Right lung (tissue), 5 donors: ENCODE measurements around the gene FEV. TPM values are rescaled to one million over a fixed set of nuclear protein-coding genes. Genes with fewer than 3 reads are reported as not detected.

Experiments used
- DNase-seq, 2 donors: peaks; one replicate each; pipeline ENCODE4 v3.0.0-alpha.2; 2013
- polyA plus RNA-seq, 5 donors: library from polyadenylated mRNA; unstranded; fragments of 120-200 nt; gene quantifications; one replicate each; pipeline versions ENCODE4 v1.2.1 to v1.2.3, GENCODE V29; 2013; ENCODE audit warnings: inconsistent platforms in 1 of 5, low replicate concordance in 1 of 5; ENCODE audit not compliant: insufficient read length in 5 of 5, insufficient read depth in 1 of 5

The FEV gene
- polyA plus RNA-seq, 5 donors: not detected

GRCh38 chr2:219017201-219017931 lies 32.4 kb upstream of the FEV start:
- DNase-seq: no peak

GRCh38 chr2:219016721-219017120 lies 31.7 kb upstream of the FEV start:
- no peak for DNase-seq

GRCh38 chr2:219010873-219011272 lies 25.9 kb upstream of the FEV start:
- DNase-seq: no peak

- DNase-seq: no peak
These were observed 25.3 kb upstream of the FEV start for GRCh38 chr2:219010162-219010756.

GRCh38 chr2:219009294-219009693 lies 24.3 kb upstream of the FEV start:
- DNase-seq: no peak

GRCh38 chr2:219003979-219004378 lies 19.0 kb upstream of the FEV start:
- DNase-seq: no peak

- DNase-seq: no peak
These were observed 18.3 kb upstream of the FEV start for GRCh38 chr2:219003267-219003634.

- DNase-seq: no peak
These were observed 17.6 kb upstream of the FEV start for GRCh38 chr2:219002395-219003266.

GRCh38 chr2:219001577-219002394 lies 16.8 kb upstream of the FEV start:
- peak; percentile 61 to 73 for DNase-seq

- no peak for DNase-seq
These were observed 16.2 kb upstream of the FEV start for GRCh38 chr2:219001100-219001576.

- no peak for DNase-seq
These were observed 15.6 kb upstream of the FEV start for GRCh38 chr2:219000569-219000960.

GRCh38 chr2:218999881-219000568 lies 15.0 kb upstream of the FEV start:
- no peak for DNase-seq

GRCh38 chr2:218999021-218999880 lies 14.3 kb upstream of the FEV start:
- no peak for DNase-seq

- no peak for DNase-seq
These were observed 13.5 kb upstream of the FEV start for GRCh38 chr2:218998414-218999002.

GRCh38 chr2:218997731-218998130 lies 12.7 kb upstream of the FEV start:
- DNase-seq: no peak

- DNase-seq: no peak
These were observed 12.0 kb upstream of the FEV start for GRCh38 chr2:218996937-218997336.

- DNase-seq: peak; percentile 67 to 76
These were observed 11.2 kb upstream of the FEV start for GRCh38 chr2:218995972-218996711.

- DNase-seq: no peak
These were observed 10.6 kb upstream of the FEV start for GRCh38 chr2:218995561-218995960.
